Spleen (tissue), 11 donors: Measurements from ENCODE around the gene ZNF236. TPM values are rescaled to one million over a fixed set of nuclear protein-coding genes. Genes with fewer than 3 reads are reported as not detected.

Experiments used
- DNase-seq: peaks from one replicate; pipeline ENCODE4 v3.0.0-alpha.2; 2020
- H3K27ac ChIP-seq, 8 donors: fragments of 200-600 bp; sonication (generic) in 7 of 8; 1 replicate in 4 of 8; 2 replicates in 4 of 8; pipeline versions ENCODE4 v1.5.0 to v1.8.0; 2016 to 2021; ENCODE audit warnings: inconsistent platforms in 4 of 8, mild to moderate bottlenecking in 4 of 8, moderate library complexity in 1 of 8
- H3K27me3 ChIP-seq, 7 donors: fragments of 200-600 bp; sonication (generic) in 6 of 7; replicated peaks in 1 of 7; 1 replicate in 4 of 7; 2 replicates in 3 of 7; pipeline versions ENCODE4 v1.5.0 to v1.8.0; 2016 to 2021; ENCODE audit warnings: inconsistent platforms in 3 of 7, mild to moderate bottlenecking in 1 of 7
- H3K36me3 ChIP-seq, 6 donors: fragments of 200-600 bp; sonication (generic) in 5 of 6; 1 replicate in 4 of 6; 2 replicates in 2 of 6; pipeline versions ENCODE4 v1.5.0 to v1.8.0; 2016 to 2021; ENCODE audit warnings: inconsistent platforms in 2 of 6
- H3K4me1 ChIP-seq, 6 donors: fragments of 200-600 bp; sonication (generic) in 5 of 6; 1 replicate in 3 of 6; 2 replicates in 3 of 6; pipeline versions ENCODE4 v1.5.0 to v1.8.0; 2016 to 2021; ENCODE audit warnings: inconsistent platforms in 3 of 6
- H3K4me3 ChIP-seq, 8 donors: fragments of 200-600 bp; sonication (generic) in 7 of 8; 1 replicate in 4 of 8; 2 replicates in 4 of 8; pipeline versions ENCODE4 v1.5.0 to v1.8.0; 2016 to 2021; ENCODE audit warnings: inconsistent platforms in 4 of 8, mild to moderate bottlenecking in 4 of 8, moderate library complexity in 2 of 8
- H3K9me3 ChIP-seq, 8 donors: fragments of 200-600 bp; sonication (generic) in 7 of 8; 1 replicate in 4 of 8; 2 replicates in 4 of 8; pipeline versions ENCODE4 v1.5.0 to v1.8.0; 2016 to 2021; ENCODE audit warnings: inconsistent platforms in 4 of 8
- CTCF ChIP-seq, 11 experiments: fragments of 200-600 bp in 7 of 11; fragments of 450-650 bp in 4 of 11; sonication (generic) in 4 of 11; IDR thresholded peaks in 8 of 11; conservative IDR thresholded peaks in 3 of 11; 1 replicate in 7 of 11; 2 replicates in 4 of 11; pipeline versions ENCODE4 v1.4.0 to v1.8.0; 2016 to 2021; ENCODE audit warnings: antibody characterized with exemption in 11 of 11, inconsistent platforms in 4 of 11, mild to moderate bottlenecking in 1 of 11
- POLR2A ChIP-seq, 3 donors: fragments of 450-650 bp; IDR thresholded peaks; one replicate each; pipeline ENCODE4 v1.5.1; 2017; ENCODE audit warnings: antibody characterized with exemption in 3 of 3, mild to moderate bottlenecking in 1 of 3
- POLR2AphosphoS5 ChIP-seq, 3 donors: sonication (generic); formaldehyde crosslinking; IDR thresholded peaks; one replicate each; pipeline ENCODE4 v1.5.1; 2017; ENCODE audit warnings: antibody characterized with exemption in 3 of 3
- WGBS, 5 donors: extraction: QIAGEN DNeasy Blood & Tissue Kit in 3 of 5; methylation state at CpG; one replicate each; pipeline versions ENCODE4 v1.1.5 to v1.1.7; 2013 to 2018; 5-methylcytosine and 5-hydroxymethylcytosine counted together
- intact Hi-C: fragments of 100-400 bp; cut with DNase I; formaldehyde crosslinking; loops from one replicate; pipeline ENCODE4 v1.15.0; 2023; ENCODE audit warnings: low total_unique reads
- polyA plus RNA-seq, 3 donors: library from polyadenylated mRNA; stranded (reverse); fragments of 200-250 nt; gene quantifications; one replicate each; pipeline ENCODE4 v1.2.1, GENCODE V29; 2013
- total RNA-seq, 7 donors: library from RNA; depleted of rRNA in 3 of 7; stranded (reverse); fragments of >200 nt in 3 of 7; fragmentation: NEBNext Ultra II Directional in 4 of 7; extraction: Animal tissue kit (Norgen Biotek cat#: 25700) in 4 of 7; gene quantifications; one replicate each; pipeline versions ENCODE4 v1.1.0 to v1.2.1, GENCODE V29; 2016 to 2021
- donor health status: healthy with polysubstance abuse.
- donor health status: DM: no; HTN: no; CAD: no; lungs with moderate emphysema.
- donor health status: DM: no; HTN: no; CAD: no.
- donor health status: Bipolar disorder and iron deficiency.
- donor health status: healthy.
- donor health status: DM: no; HTN: no; CAD: no.
- donor health status: DM: yes; HTN: yes; CAD: no.

Gene ZNF236
- total and polyA plus RNA-seq, 10 donors = 1.5 to 25.4 (median 19.9) TPM

GRCh38 chr18:76905821-76906220 is 83.5 kb downstream of the ZNF236 start:
- Histone ChIP-seq H3K36me3 (peaks cover 0 to 97% (median 50%) of the 10 kb centered on the region in 6 donors), H3K9me3 (no peaks in the 10 kb centered on the region), H3K27ac (no peak overlapping the region), H3K4me1 (no peaks in the 10 kb centered on the region), H3K4me3 (no peak overlapping the region), H3K27me3 (no peaks in the 10 kb centered on the region)
- intact Hi-C loops = no loop called here
- TF ChIP-seq POLR2A (IDR thresholded peaks at IDR 0.05) (no peak), CTCF (IDR thresholded peaks at IDR 0.05 in 8 of 11, conservative IDR thresholded peaks at IDR 0.05 in 3 of 11) (no peak), POLR2AphosphoS5 (IDR thresholded peaks at IDR 0.05) (no peak)
- 92 to 97% (median 94%) methylated on average over 4 of the region's 4 CpGs for WGBS, 5 donors
- no peak for DNase-seq

DNA sequence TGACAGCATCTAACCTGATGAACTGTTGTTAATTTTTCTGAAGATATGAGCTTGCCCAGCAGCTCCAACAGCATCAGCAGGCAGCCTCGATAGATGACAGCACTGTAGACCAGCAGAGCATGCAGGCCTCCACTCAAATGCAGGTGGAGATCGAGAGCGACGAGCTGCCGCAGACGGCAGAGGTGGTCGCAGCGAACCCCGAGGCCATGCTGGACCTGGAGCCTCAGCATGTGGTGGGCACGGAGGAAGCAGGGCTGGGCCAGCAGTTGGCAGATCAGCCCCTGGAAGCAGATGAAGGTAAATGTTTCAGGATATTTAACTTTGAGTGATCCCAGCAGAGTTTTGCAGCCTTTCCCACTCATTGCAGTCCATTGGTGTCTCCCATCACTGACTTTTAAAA is 85.9 kb downstream of the ZNF236 start:
- no peak for TF ChIP-seq CTCF (IDR thresholded peaks at IDR 0.05 in 8 of 11, conservative IDR thresholded peaks at IDR 0.05 in 3 of 11)
- TF ChIP-seq POLR2AphosphoS5 (IDR thresholded peaks at IDR 0.05) = no peak
- TF ChIP-seq POLR2A (IDR thresholded peaks at IDR 0.05) = no peak
- H3K36me3 ChIP-seq = peaks cover 0 to 99% (median 68%) of the 10 kb centered on the region in 6 donors

DNA sequence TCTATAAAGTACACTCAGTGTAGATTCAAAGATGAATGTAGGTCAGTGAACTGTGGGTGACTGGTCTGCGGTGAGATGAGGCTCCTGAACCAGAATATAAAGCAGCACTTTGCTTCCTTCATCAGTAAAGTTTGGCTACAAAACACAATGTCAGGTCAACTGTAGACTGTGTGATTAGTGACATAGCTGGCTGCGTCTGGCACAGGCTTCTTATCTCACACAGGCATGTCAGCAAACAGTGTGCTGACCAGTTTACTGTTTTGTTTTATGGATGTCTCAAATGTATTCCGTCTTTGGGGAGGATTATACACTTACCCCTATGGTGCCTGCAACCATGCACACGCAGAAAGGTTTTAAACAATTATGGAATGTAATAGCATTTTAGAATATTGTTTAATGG is 87.1 kb downstream of the ZNF236 start:
- WGBS, 5 donors = 84 to 97% (median 95%) methylated on average over 4 of the region's 4 CpGs
- TF ChIP-seq POLR2A (IDR thresholded peaks at IDR 0.05) (no peak), POLR2AphosphoS5 (IDR thresholded peaks at IDR 0.05) (no peak), CTCF (IDR thresholded peaks at IDR 0.05 in 8 of 11, conservative IDR thresholded peaks at IDR 0.05 in 3 of 11) (no peak)
- Histone ChIP-seq H3K27ac (no peak overlapping the region), H3K27me3 (no peaks in the 10 kb centered on the region), H3K4me1 (no peaks in the 10 kb centered on the region), H3K36me3 (peaks cover 0 to 100% (median 77%) of the 10 kb centered on the region in 6 donors), H3K9me3 (no peaks in the 10 kb centered on the region), H3K4me3 (no peak overlapping the region)
- no peak for DNase-seq
- intact Hi-C loops = no loop called here

More for the DNA sequence above, 85.9 kb downstream of the ZNF236 start:
- 96 to 98% (median 97%) methylated on average over 7 to 10 of the region's 10 CpGs for WGBS, 5 donors
- intact Hi-C loops = no loop called here
- H3K27ac ChIP-seq = no peak overlapping the region
- no peaks in the 10 kb centered on the region for H3K27me3 ChIP-seq
- no peak for DNase-seq
- H3K4me3 ChIP-seq = no peak overlapping the region
- no peaks in the 10 kb centered on the region for H3K4me1 ChIP-seq
- H3K9me3 ChIP-seq = no peaks in the 10 kb centered on the region

DNA sequence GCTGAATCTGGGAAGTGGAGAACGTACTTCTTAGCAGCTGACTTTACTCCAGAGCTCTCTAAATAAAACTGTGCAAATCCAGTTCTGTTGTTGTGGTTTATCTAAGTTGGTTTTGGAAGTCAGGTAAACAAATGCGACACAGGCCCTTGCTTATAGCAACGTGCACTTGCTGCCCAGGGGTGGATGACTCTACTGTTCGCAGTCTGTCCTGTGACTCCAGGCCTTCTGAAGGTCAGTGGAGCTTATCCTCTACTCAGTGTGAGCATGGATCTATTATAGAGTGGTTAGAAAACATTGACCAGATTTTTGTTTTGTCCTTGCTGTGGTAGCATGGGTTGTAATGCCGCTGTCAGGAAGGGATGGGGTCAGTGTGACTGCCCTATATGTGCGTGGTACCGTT is 89.1 kb downstream of the ZNF236 start:
- H3K27ac ChIP-seq = no peak overlapping the region
- H3K4me3 ChIP-seq = no peak overlapping the region
- peaks cover 0 to 100% (median 77%) of the 10 kb centered on the region in 6 donors for H3K36me3 ChIP-seq
- no peak for DNase-seq
- TF ChIP-seq POLR2AphosphoS5 (IDR thresholded peaks at IDR 0.05) (no peak), CTCF (IDR thresholded peaks at IDR 0.05 in 8 of 11, conservative IDR thresholded peaks at IDR 0.05 in 3 of 11) (no peak), POLR2A (IDR thresholded peaks at IDR 0.05) (no peak)
- H3K9me3 ChIP-seq = no peaks in the 10 kb centered on the region
- no peaks in the 10 kb centered on the region for H3K4me1 ChIP-seq
- intact Hi-C loops = no loop called here
- WGBS, 5 donors = 95 to 96% (median 96%) methylated on average over 7 of the region's 7 CpGs
- H3K27me3 ChIP-seq = no peaks in the 10 kb centered on the region
